GM21447 (cell line): ENCODE measurements around the gene STXBP2.

ENCODE experiments used
- ATAC-seq: cut with Tn5 transposase; IDR thresholded peaks from one replicate; pipeline ENCODE4 v1.9.1; 2021; ENCODE audit not compliant: unreplicated experiment

STXBP2 gene

GRCh38 chr19:7648265-7649014 is 11.5 kb downstream of the STXBP2 start:
- ATAC-seq = no peak

- ATAC-seq = no peak
These were observed 13.2 kb downstream of the STXBP2 start for GRCh38 chr19:7650148-7650547.

GRCh38 chr19:7652061-7652641 is 15.2 kb downstream of the STXBP2 start:
- ATAC-seq = no peak

GRCh38 chr19:7654401-7654800 is 17.5 kb downstream of the STXBP2 start:
- ATAC-seq = no peak

- no peak for ATAC-seq
These were observed 18.7 kb downstream of the STXBP2 start for GRCh38 chr19:7655581-7655980.

- ATAC-seq = no peak
These were observed 20.3 kb downstream of the STXBP2 start for GRCh38 chr19:7657131-7657751.

- ATAC-seq = peak; percentile 82
These were observed 21.3 kb downstream of the STXBP2 start for GRCh38 chr19:7658219-7658686.

- ATAC-seq = no peak
These were observed 25.0 kb downstream of the STXBP2 start for GRCh38 chr19:7661744-7662538.

- ATAC-seq = no peak
These were observed 25.7 kb downstream of the STXBP2 start for GRCh38 chr19:7662657-7663056.

GRCh38 chr19:7663706-7664105 is 26.8 kb downstream of the STXBP2 start:
- no peak for ATAC-seq

GRCh38 chr19:7665076-7665475 is 28.2 kb downstream of the STXBP2 start:
- no peak for ATAC-seq

GRCh38 chr19:7668842-7669241 is 31.9 kb downstream of the STXBP2 start, which contains the start of gene RETN:
TSS of gene RETN (plus strand) at chr19:7669049. CDS start at chr19:7669327, 278 bp downstream.
- no peak for ATAC-seq

GRCh38 chr19:7669641-7670040 is 32.7 kb downstream of the STXBP2 start:
- ATAC-seq = no peak

GRCh38 chr19:7670150-7670783 is 33.4 kb downstream of the STXBP2 start:
- ATAC-seq = no peak

GRCh38 chr19:7670790-7671189 is 33.9 kb downstream of the STXBP2 start:
- ATAC-seq = no peak

- ATAC-seq = no peak
These were observed 35.6 kb downstream of the STXBP2 start for GRCh38 chr19:7672522-7672921.

- ATAC-seq = no peak
These were observed 37.4 kb downstream of the STXBP2 start for GRCh38 chr19:7674010-7675005.

GRCh38 chr19:7676376-7676775 is 39.5 kb downstream of the STXBP2 start:
- ATAC-seq = no peak

GRCh38 chr19:7676854-7677253 is 39.9 kb downstream of the STXBP2 start, which contains the start of gene MCEMP1:
TSS of gene MCEMP1 (plus strand) at chr19:7677090. CDS start at chr19:7677121, 31 bp downstream.
- no peak for ATAC-seq
